Activated CD4-positive, alpha-beta T cell treated with anti-CD3 and anti-CD28 coated beads, Interleukin-2, amount 50 U/mL, for 16 hours (primary cell): ENCODE results near the gene TLR9.
"Not testable (repeated sequence)": the region's sequence is repeated elsewhere in the genome, so short reads cannot be mapped to it uniquely, and the experiment has no call there.

Source experiments
- DNase-seq: peaks from one replicate; pipeline ENCODE4 v3.0.0-alpha.2; 2020

Gene TLR9

GRCh38 chr3:52225452-52226228, at the start of gene TLR9:
TSS of gene TLR9 (minus strand) at chr3:52225645. CDS start at chr3:52225529, 116 bp downstream.
- DNase-seq, result no peak

- not testable (repeated sequence) for DNase-seq
Measured at GRCh38 chr3:52274781-52275180, 49.3 kb upstream of the TLR9 start.

GRCh38 chr3:52272831-52273230, 47.4 kb upstream of the TLR9 start:
- DNase-seq, result no peak

- DNase-seq, result not testable (repeated sequence)
Measured at GRCh38 chr3:52272172-52272571, 46.7 kb upstream of the TLR9 start.

GRCh38 chr3:52270252-52270754, 44.9 kb upstream of the TLR9 start:
- no peak for DNase-seq

GRCh38 chr3:52269776-52270175, 44.3 kb upstream of the TLR9 start:
- DNase-seq, result no peak

GRCh38 chr3:52268036-52268435, 42.6 kb upstream of the TLR9 start:
- DNase-seq, result no peak

GRCh38 chr3:52265387-52265786, 39.9 kb upstream of the TLR9 start:
- no peak for DNase-seq

GRCh38 chr3:52262447-52262846, 37.0 kb upstream of the TLR9 start:
- no peak for DNase-seq

GRCh38 chr3:52259448-52259847, 34.0 kb upstream of the TLR9 start:
- DNase-seq, result no peak

GRCh38 chr3:52259035-52259434, 33.6 kb upstream of the TLR9 start:
- no peak for DNase-seq

GRCh38 chr3:52257911-52258310, 32.5 kb upstream of the TLR9 start:
- DNase-seq, result no peak

GRCh38 chr3:52256622-52257021, 31.2 kb upstream of the TLR9 start:
- DNase-seq, result no peak

- DNase-seq, result no peak
Measured at GRCh38 chr3:52256159-52256558, 30.7 kb upstream of the TLR9 start.

- DNase-seq, result no peak
Measured at GRCh38 chr3:52254608-52255007, 29.2 kb upstream of the TLR9 start.

GRCh38 chr3:52253314-52254304, 28.2 kb upstream of the TLR9 start:
- DNase-seq, result peak; percentile 89

GRCh38 chr3:52250122-52250521, 24.7 kb upstream of the TLR9 start:
- DNase-seq, result no peak

- no peak for DNase-seq
Measured at GRCh38 chr3:52249683-52250082, 24.2 kb upstream of the TLR9 start.

- DNase-seq, result no peak
Measured at GRCh38 chr3:52248816-52249547, 23.5 kb upstream of the TLR9 start.

- DNase-seq, result no peak
Measured at GRCh38 chr3:52248165-52248541, 22.7 kb upstream of the TLR9 start.

GRCh38 chr3:52247409-52248164, 22.1 kb upstream of the TLR9 start:
- DNase-seq, result no peak

- DNase-seq, result no peak
Measured at GRCh38 chr3:52246728-52247408, 21.4 kb upstream of the TLR9 start.
